Neural cell (in vitro differentiated cells): ENCODE data around the gene RAET1L. TPM values are rescaled to one million over a fixed set of nuclear protein-coding genes. Genes with fewer than 3 reads are reported as not detected.

Source experiments
- H2AFZ ChIP-seq: fragments of 200-600, 300-800 bp; sonication (generic), shearing (Covaris generic); 2 replicates; pipeline ENCODE4 v1.6.0; 2014; ENCODE audit warnings: low read depth, mild to moderate bottlenecking, antibody characterized with exemption, low read length, moderate library complexity
- H3F3A ChIP-seq: fragments of 200-600 bp; shearing (Covaris generic); 2 replicates; pipeline ENCODE4 v1.6.1; 2016; ENCODE audit warnings: mild to moderate bottlenecking, moderate library complexity, mixed read lengths, antibody characterized with exemption, low read length; ENCODE audit not compliant: insufficient read depth, poor library complexity, severe bottlenecking
- H3K27ac ChIP-seq: fragments of 200-600, 300-800 bp; sonication (generic), shearing (Covaris generic); 2 replicates; pipeline ENCODE4 v1.5.1; 2014; ENCODE audit warnings: mild to moderate bottlenecking, low read length, moderate library complexity
- H3K27me3 ChIP-seq: fragments of 300-800, 200-600 bp; sonication (generic), shearing (Covaris generic); 2 replicates; pipeline ENCODE4 v1.6.0; 2014; ENCODE audit warnings: mild to moderate bottlenecking, low read depth, low read length, moderate library complexity; ENCODE audit not compliant: insufficient read depth
- H3K36me3 ChIP-seq: fragments of 300-800, 200-600 bp; sonication (generic), shearing (Covaris generic); 2 replicates; pipeline ENCODE4 v1.5.1; 2014; ENCODE audit warnings: mild to moderate bottlenecking, antibody characterized with exemption, low read length, moderate library complexity; ENCODE audit not compliant: insufficient read depth
- H3K4me2 ChIP-seq: fragments of 300-800, 200-600 bp; sonication (generic), shearing (Covaris generic); 2 replicates; pipeline ENCODE4 v1.6.0; 2014; ENCODE audit warnings: mild to moderate bottlenecking, low read length
- H3K4me3 ChIP-seq: fragments of 300-800, 200-600 bp; sonication (generic), shearing (Covaris generic); 2 replicates; pipeline ENCODE4 v1.5.1; 2014; ENCODE audit warnings: mild to moderate bottlenecking, low read length, moderate library complexity
- H3K79me2 ChIP-seq: fragments of 200-600 bp; shearing (Covaris generic); replicated peaks from 2 replicates; pipeline ENCODE4 v1.6.0; 2014; ENCODE audit warnings: mild to moderate bottlenecking, low read length, moderate library complexity; ENCODE audit not compliant: insufficient read depth
- H3K9ac ChIP-seq: fragments of 300-800, 200-600 bp; sonication (generic), shearing (Covaris generic); 2 replicates; pipeline ENCODE4 v1.6.1; 2016; ENCODE audit warnings: mild to moderate bottlenecking, low read length, mixed read lengths
- H3K9me2 ChIP-seq: fragments of 200-600 bp; shearing (Covaris generic); 2 replicates; pipeline ENCODE4 v1.6.1; 2016; ENCODE audit warnings: mild to moderate bottlenecking, low read length, mixed read lengths; ENCODE audit not compliant: insufficient read depth
- H3K9me3 ChIP-seq: fragments of 200-600, 300-800 bp; sonication (generic), shearing (Covaris generic); 2 replicates; pipeline ENCODE4 v1.6.1; 2016; ENCODE audit warnings: mild to moderate bottlenecking, mixed run types, low read length, moderate library complexity, mixed read lengths
- H4K20me1 ChIP-seq: fragments of 200-600 bp; shearing (Covaris generic); 2 replicates; pipeline ENCODE4 v1.6.1; 2016; ENCODE audit warnings: mild to moderate bottlenecking, mixed run types; ENCODE audit not compliant: insufficient read depth
- EP300 ChIP-seq: fragments of 450-650 bp; conservative IDR thresholded peaks from 2 replicates; pipeline ENCODE4 v1.6.1; 2014; ENCODE audit warnings: antibody characterized with exemption, mild to moderate bottlenecking, moderate library complexity; ENCODE audit not compliant: poor library complexity, severe bottlenecking
- EZH2 ChIP-seq: fragments of 200-600, 300-800 bp; shearing (Covaris generic), sonication (generic); IDR thresholded peaks from 2 replicates; pipeline ENCODE4 v1.6.1; 2014; ENCODE audit warnings: antibody characterized with exemption, low read length, borderline replicate concordance, mild to moderate bottlenecking; ENCODE audit not compliant: insufficient read depth, poor library complexity, severe bottlenecking
- MXI1 ChIP-seq: fragments of 450-650 bp; conservative IDR thresholded peaks from 2 replicates; pipeline ENCODE4 v1.6.1; 2014; ENCODE audit warnings: antibody characterized with exemption, mild to moderate bottlenecking; ENCODE audit not compliant: poor library complexity, severe bottlenecking
- POLR2AphosphoS5 ChIP-seq: IDR thresholded peaks from 2 replicates; pipeline ENCODE4 v1.6.1; 2012
- RAD21 ChIP-seq: fragments of 450-650 bp; conservative IDR thresholded peaks from 2 replicates; pipeline ENCODE4 v1.6.1; 2014; ENCODE audit warnings: antibody characterized with exemption, mild to moderate bottlenecking, moderate library complexity
- SMC3 ChIP-seq: fragments of 450-650 bp; conservative IDR thresholded peaks from 2 replicates; pipeline ENCODE4 v1.6.1; 2014; ENCODE audit warnings: antibody characterized with exemption, mild to moderate bottlenecking, moderate library complexity; ENCODE audit not compliant: poor library complexity
- TAF1 ChIP-seq: IDR thresholded peaks from 2 replicates; pipeline ENCODE4 v1.6.1; 2012; ENCODE audit warnings: low read depth
- polyA plus RNA-seq: library from polyadenylated mRNA; depleted of rRNA; stranded (reverse); fragments of >200 nt; gene quantifications from 2 replicates; pipeline ENCODE4 v1.2.3, GENCODE V29; 2014
- TF ChIP-seq, protein P1 (sequence below): IDR thresholded peaks from 2 replicates; pipeline ENCODE4 v1.6.1; 2012; ENCODE audit warnings: borderline replicate concordance
- TF ChIP-seq, protein P2 (sequence below): fragments of 450-650 bp; IDR thresholded peaks from 2 replicates; pipeline ENCODE4 v1.5.1; 2014; ENCODE audit warnings: antibody characterized with exemption, mild to moderate bottlenecking, moderate library complexity; ENCODE audit not compliant: poor library complexity, severe bottlenecking

RAET1L gene
- polyA plus RNA-seq, 1 donor from 2014 or later, result not detected

DNA sequence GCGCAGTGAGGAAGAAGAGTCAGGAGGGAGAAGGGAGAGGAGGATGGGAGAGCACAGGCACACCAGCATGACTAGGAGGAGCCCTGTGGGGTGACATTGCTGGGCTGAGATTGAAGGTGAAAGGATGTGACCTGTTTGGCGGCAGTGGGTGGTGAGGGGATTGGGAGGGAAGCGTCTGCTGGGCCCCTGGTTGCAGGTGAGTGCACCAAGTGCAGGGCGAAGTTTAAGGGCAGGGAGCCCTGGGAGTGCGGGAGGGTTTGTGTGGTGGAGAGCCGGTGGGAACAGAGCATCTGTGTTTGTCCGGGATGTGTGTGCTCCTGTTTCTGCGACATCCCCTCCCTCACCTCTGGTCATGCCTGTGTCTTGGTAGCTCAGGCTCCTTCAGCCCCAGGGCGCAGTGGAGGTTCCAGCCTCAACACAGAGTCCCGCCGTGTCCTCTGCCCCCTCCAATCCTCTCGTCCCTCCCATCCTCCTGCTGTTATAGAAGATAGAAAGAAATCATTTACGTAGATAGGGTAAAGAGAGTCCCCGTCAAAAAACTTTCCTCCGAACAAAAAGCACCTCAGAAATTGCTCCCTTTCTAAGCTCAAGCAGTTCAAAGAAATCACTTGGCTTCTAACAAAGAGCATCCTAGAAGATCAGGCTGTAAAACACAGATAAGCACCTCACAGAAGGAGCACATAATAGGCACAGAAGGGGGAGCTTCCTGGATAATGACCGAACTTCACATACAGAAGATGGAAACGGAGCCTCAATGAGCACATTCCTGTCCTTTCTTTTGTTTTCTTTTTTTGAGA lies 36.6 kb downstream of the RAET1L start:
- H2AFZ ChIP-seq, result no peak overlapping the region
- H3K79me2 ChIP-seq, result no peaks in the 10 kb centered on the region
- H3K36me3 ChIP-seq, result no peaks in the 10 kb centered on the region
- H3F3A ChIP-seq, result no peaks in the 10 kb centered on the region
- H3K9me3 ChIP-seq, result peaks cover 22% of the 10 kb centered on the region
- no peaks in the 10 kb centered on the region for H4K20me1 ChIP-seq
- H3K4me3 ChIP-seq, result no peak overlapping the region
- peaks cover 99% of the 10 kb centered on the region for H3K27me3 ChIP-seq
- TF ChIP-seq EP300, result no peak
- TF ChIP-seq, protein P1, sequence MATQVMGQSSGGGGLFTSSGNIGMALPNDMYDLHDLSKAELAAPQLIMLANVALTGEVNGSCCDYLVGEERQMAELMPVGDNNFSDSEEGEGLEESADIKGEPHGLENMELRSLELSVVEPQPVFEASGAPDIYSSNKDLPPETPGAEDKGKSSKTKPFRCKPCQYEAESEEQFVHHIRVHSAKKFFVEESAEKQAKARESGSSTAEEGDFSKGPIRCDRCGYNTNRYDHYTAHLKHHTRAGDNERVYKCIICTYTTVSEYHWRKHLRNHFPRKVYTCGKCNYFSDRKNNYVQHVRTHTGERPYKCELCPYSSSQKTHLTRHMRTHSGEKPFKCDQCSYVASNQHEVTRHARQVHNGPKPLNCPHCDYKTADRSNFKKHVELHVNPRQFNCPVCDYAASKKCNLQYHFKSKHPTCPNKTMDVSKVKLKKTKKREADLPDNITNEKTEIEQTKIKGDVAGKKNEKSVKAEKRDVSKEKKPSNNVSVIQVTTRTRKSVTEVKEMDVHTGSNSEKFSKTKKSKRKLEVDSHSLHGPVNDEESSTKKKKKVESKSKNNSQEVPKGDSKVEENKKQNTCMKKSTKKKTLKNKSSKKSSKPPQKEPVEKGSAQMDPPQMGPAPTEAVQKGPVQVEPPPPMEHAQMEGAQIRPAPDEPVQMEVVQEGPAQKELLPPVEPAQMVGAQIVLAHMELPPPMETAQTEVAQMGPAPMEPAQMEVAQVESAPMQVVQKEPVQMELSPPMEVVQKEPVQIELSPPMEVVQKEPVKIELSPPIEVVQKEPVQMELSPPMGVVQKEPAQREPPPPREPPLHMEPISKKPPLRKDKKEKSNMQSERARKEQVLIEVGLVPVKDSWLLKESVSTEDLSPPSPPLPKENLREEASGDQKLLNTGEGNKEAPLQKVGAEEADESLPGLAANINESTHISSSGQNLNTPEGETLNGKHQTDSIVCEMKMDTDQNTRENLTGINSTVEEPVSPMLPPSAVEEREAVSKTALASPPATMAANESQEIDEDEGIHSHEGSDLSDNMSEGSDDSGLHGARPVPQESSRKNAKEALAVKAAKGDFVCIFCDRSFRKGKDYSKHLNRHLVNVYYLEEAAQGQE, result no peak
- no peak for TF ChIP-seq EZH2
- no peak for TF ChIP-seq MXI1
- no peak for TF ChIP-seq RAD21
- TF ChIP-seq, protein P2, sequence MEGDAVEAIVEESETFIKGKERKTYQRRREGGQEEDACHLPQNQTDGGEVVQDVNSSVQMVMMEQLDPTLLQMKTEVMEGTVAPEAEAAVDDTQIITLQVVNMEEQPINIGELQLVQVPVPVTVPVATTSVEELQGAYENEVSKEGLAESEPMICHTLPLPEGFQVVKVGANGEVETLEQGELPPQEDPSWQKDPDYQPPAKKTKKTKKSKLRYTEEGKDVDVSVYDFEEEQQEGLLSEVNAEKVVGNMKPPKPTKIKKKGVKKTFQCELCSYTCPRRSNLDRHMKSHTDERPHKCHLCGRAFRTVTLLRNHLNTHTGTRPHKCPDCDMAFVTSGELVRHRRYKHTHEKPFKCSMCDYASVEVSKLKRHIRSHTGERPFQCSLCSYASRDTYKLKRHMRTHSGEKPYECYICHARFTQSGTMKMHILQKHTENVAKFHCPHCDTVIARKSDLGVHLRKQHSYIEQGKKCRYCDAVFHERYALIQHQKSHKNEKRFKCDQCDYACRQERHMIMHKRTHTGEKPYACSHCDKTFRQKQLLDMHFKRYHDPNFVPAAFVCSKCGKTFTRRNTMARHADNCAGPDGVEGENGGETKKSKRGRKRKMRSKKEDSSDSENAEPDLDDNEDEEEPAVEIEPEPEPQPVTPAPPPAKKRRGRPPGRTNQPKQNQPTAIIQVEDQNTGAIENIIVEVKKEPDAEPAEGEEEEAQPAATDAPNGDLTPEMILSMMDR, result no peak
- TF ChIP-seq SMC3, result no peak
- TF ChIP-seq TAF1, result no peak
- no peak for TF ChIP-seq POLR2AphosphoS5
- H3K9me2 ChIP-seq, result no peaks in the 10 kb centered on the region
- no peak overlapping the region for H3K9ac ChIP-seq
- H3K27ac ChIP-seq, result no peak overlapping the region
- H3K4me2 ChIP-seq, result no peak overlapping the region

- TF ChIP-seq EZH2 (no peak), SMC3 (no peak), MXI1 (no peak), POLR2AphosphoS5 (no peak), TAF1 (no peak), EP300 (no peak), RAD21 (no peak)
- TF ChIP-seq, protein P1, result no peak
- TF ChIP-seq, protein P2, result no peak
- H3F3A ChIP-seq, result no peaks in the 10 kb centered on the region
Measured at GRCh38 chr6:149987602-149988107, 37.7 kb downstream of the RAET1L start.

More at GRCh38 chr6:149987602-149988107, 37.7 kb downstream of the RAET1L start:
- Histone ChIP-seq H2AFZ (no peak overlapping the region), H3K9me3 (peaks cover 22% of the 10 kb centered on the region), H4K20me1 (no peaks in the 10 kb centered on the region), H3K9me2 (no peaks in the 10 kb centered on the region), H3K36me3 (no peaks in the 10 kb centered on the region), H3K4me2 (no peak overlapping the region), H3K9ac (no peak overlapping the region), H3K27me3 (peaks cover 100% of the 10 kb centered on the region), H3K4me3 (no peak overlapping the region), H3K27ac (no peak overlapping the region), H3K79me2 (no peaks in the 10 kb centered on the region)
